GM18505 (cell line): ENCODE results near the gene PYM1.
"Not testable (repeated sequence)": the region's sequence is repeated elsewhere in the genome, so short reads cannot be mapped to it uniquely, and the experiment has no call there.

Experiments used
- ATAC-seq: cut with Tn5 transposase; IDR thresholded peaks from one replicate; pipeline ENCODE4 v1.9.1; 2021; ENCODE audit not compliant: unreplicated experiment
- POLR2A ChIP-seq: IDR thresholded peaks from 4 replicates; pipeline ENCODE4 v1.6.1; 2011; ENCODE audit warnings: borderline replicate concordance; ENCODE audit not compliant: insufficient read depth, insufficient read length; ENCODE audit errors: extremely low read depth

The PYM1 gene

DNA sequence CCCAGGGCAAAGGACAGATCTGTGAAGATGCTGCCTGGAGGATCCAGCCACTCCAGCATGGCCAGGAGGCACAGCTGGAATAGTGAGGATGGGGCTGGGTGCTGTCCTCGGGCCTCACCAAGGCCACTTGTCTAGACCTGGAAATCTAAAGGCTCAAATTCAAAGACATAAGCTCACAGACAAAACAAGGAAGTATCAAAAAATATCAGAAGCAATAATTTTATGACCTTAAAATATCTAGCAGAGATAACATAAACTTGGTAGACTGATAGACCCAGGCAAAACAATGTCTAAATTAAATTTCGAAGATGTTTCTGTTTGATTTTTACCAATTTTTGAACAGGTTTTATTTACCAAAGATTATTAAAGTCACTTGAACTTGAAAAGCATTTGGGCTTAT is 62.4 kb downstream of the PYM1 start:
- no peak for ATAC-seq
- TF ChIP-seq POLR2A = no peak

DNA sequence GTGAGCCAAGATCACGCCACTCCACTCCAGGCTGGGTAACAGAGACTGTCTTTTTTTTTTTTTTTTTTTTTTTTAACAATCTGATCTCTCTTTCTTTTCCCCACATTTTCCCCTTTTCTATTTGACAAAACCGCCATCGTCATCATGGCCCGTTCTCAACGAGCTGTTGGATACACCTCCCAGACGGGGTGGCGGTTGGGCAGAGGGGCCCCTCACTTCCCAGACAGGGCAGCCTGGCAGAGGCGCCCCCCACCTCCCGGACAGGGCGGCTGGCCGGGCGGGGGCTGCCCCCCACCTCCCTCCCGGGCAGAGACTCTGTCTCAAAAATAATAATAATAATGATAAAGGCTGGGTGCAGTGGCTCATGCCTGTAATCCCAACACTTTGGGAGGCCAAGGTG is 64.8 kb downstream of the PYM1 start:
- ATAC-seq = not testable (repeated sequence)

DNA sequence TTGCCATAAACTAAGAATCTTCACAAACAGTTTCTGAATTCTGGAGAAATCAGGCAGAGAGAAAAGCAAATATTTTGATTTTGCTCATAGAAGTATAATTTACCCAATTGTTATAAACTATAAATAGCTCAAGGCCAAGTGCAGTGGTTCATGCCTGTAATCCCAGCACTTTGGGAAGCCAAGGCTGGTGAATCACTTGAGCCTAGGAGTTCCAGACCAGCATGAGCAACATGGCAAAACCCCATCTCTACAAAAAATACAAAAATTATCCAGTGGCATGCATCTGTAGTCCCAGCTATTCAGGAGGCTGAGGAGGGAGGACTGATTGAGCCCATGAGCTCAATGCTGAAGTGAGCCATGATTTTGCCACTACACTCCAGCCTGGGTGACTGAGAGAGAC is 65.4 kb downstream of the PYM1 start:
- ATAC-seq = no peak
- TF ChIP-seq POLR2A = no peak

DNA sequence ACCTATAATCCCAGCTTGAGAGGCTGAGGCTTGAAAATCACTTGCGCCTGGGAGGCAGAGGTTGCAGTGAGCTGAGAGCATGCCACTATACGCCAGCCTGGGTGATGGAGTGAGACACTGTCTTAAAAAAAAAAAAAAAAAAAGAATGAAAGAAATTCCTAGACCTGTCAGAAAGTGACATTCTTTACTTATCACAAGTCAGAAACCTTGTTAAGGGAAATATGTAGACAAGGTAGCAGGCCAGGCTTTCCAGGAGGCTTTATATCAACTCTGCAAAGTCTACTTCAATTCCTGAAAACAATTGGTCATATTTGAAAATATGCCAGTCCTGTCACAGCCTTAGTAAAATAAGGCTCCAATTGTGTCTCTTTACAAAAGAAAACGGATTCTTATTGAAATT is 65.8 kb downstream of the PYM1 start:
- ATAC-seq = no peak
- no peak for TF ChIP-seq POLR2A

GRCh38 chr12:55861396-55861795 is 66.3 kb downstream of the PYM1 start:
- no peak for ATAC-seq
- TF ChIP-seq POLR2A = no peak

- no peak for ATAC-seq
- TF ChIP-seq POLR2A = no peak
Observed at GRCh38 chr12:55852740-55853139, 75.0 kb downstream of the PYM1 start.
